Measurements from ENCODE around the gene LY6G5C. TPM values are rescaled to one million over a fixed set of nuclear protein-coding genes. Genes with fewer than 3 reads are reported as not detected.

LY6G5C gene
- total RNA-seq, 3 donors from 2014 or later: 1.7 to 4.2 (median 2.1) TPM

DNA sequence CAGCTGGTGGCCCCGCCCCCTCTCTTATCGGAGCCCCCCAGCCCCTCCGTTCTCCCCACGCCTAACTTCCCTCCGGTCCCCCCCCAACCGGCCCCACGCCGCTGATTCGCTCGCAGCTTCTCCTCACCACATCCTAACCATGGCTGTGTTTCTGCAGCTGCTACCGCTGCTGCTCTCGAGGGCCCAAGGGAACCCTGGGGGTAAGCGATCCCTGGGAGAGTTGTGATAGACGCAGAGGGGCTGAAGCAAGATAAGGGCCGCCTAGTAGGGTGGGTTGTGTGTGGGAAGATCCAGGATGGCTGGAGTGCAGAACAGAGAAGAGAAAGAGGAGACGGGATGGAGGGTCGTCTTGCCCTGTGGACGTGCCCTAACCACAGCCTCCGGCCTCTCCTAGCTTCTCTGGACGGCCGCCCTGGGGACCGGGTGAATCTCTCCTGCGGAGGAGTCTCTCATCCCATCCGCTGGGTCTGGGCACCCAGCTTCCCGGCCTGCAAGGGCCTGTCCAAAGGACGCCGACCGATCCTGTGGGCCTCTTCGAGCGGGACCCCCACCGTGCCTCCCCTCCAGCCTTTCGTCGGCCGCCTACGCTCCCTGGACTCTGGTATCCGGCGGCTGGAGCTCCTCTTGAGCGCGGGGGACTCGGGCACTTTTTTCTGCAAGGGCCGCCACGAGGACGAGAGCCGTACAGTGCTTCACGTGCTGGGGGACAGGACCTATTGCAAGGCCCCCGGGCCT, 42.5 kb upstream of the LY6G5C start, which contains the start of gene MPIG6B:
Gene MPIG6B, plus strand, starts transcription at position 129 of the 735 bp plus-strand sequence. Its CDS starts 11 bp downstream, at position 140.
- Histone ChIP-seq H3K4me1 (ENCODE audit: low read depth) (peaks cover 23% of the 10 kb centered on the region), H3K4me3 (no peak within 1 kb of the TSS), H3K9me3 (no peaks in the 10 kb centered on the region), H3K36me3 (ENCODE audit: low read depth) (no peaks in the 10 kb centered on the region)
- intact Hi-C loops (cut with DNase I, micrococcal nuclease): no loop called here
- DNase-seq: no peak
- TF ChIP-seq, protein P1, sequence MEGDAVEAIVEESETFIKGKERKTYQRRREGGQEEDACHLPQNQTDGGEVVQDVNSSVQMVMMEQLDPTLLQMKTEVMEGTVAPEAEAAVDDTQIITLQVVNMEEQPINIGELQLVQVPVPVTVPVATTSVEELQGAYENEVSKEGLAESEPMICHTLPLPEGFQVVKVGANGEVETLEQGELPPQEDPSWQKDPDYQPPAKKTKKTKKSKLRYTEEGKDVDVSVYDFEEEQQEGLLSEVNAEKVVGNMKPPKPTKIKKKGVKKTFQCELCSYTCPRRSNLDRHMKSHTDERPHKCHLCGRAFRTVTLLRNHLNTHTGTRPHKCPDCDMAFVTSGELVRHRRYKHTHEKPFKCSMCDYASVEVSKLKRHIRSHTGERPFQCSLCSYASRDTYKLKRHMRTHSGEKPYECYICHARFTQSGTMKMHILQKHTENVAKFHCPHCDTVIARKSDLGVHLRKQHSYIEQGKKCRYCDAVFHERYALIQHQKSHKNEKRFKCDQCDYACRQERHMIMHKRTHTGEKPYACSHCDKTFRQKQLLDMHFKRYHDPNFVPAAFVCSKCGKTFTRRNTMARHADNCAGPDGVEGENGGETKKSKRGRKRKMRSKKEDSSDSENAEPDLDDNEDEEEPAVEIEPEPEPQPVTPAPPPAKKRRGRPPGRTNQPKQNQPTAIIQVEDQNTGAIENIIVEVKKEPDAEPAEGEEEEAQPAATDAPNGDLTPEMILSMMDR (IDR thresholded peaks at IDR 0.05): no peak
- ATAC-seq: no peak

- H3K4me3 ChIP-seq: no peak overlapping the region
- TF ChIP-seq, protein P1 (IDR thresholded peaks at IDR 0.05): no peak
- ATAC-seq (peak; percentile 4), DNase-seq (no peak)
- intact Hi-C loops (cut with DNase I, micrococcal nuclease): no loop called here
- H3K9me3 ChIP-seq: no peaks in the 10 kb centered on the region
- peaks cover 25% of the 10 kb centered on the region for H3K4me1 ChIP-seq (ENCODE audit: low read depth)
- H3K36me3 ChIP-seq (ENCODE audit: low read depth): no peaks in the 10 kb centered on the region
Measured at GRCh38 chr6:31722173-31722572, 41.3 kb upstream of the LY6G5C start.

DNA sequence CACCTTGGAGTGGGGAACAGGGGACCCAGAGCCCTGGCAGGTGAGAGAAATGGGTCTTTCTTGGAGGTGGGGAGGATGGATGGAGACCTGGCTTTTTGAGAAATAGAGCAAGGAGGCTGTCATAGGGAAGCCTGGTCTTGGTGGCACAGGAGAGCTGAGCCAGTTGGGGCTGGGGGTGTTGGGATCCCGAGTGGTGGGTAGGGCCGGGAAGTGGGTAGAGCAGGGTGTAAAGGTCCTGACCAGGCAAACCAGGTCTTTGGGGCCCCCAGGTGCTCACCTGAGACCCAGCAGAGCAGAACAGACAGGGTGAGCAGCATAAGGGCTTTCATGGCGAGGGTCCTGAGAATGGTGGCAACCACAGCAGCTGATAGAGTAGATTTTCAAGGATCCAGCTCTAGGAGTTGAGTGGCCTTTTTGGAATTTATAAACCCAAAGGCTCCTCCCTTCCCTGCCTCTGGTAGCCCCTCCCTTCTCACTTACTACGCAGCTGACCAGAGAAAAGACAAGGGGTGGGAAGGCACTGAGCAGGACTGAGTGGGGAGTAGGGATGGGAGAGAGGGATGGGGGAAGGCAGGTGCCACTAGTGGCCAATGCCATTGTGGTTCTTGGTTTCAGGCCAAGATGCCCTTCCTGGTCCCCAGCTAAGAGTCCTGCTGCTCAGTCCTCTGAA, 40.6 kb upstream of the LY6G5C start, which contains the start of gene LY6G6C:
Gene LY6G6C, minus strand, starts transcription at position 396 of the 670 bp plus-strand sequence. Its CDS starts 67 bp downstream, at position 329.
- peaks cover 21% of the 10 kb centered on the region for H3K4me1 ChIP-seq (ENCODE audit: low read depth)
- H3K4me3 ChIP-seq: no peak within 1 kb of the TSS
- intact Hi-C loops (cut with DNase I, micrococcal nuclease): no loop called here
- H3K36me3 ChIP-seq (ENCODE audit: low read depth): no peaks in the 10 kb centered on the region
- TF ChIP-seq, protein P1 (IDR thresholded peaks at IDR 0.05): no peak
- DNase-seq (no peak), ATAC-seq (no peak)
- no peaks in the 10 kb centered on the region for H3K9me3 ChIP-seq

DNA sequence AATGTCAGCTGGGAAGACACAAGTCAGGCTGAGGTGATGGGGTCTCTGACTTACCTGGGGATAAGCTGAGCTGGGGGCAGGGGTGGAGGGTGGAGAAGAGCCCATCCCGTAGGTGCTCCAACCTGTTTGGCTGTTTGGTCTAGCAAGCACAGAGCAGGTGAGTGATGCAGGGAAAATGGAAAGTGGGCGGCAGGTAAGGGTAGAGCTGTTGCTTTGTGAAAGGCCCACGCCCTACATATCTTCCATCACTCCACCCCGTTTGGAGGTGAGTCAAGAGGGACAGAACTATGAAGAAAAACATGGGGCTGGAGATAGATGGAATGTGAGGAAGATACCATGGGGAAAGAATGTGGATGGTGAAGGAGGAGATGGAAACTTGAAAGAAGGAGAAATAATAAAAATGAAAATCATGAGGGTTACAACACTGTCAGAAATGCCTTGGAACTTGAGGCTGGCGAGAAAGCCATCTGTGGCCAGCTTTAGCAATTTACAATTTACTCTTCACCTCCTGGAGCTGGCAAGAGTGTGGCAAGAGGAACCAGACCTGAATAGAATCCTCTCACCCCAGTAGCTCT, 39.4 kb upstream of the LY6G5C start:
- intact Hi-C loops (cut with DNase I, micrococcal nuclease): no loop called here
- TF ChIP-seq, protein P1 (IDR thresholded peaks at IDR 0.05): no peak
- H3K4me3 ChIP-seq: no peak overlapping the region
- H3K9me3 ChIP-seq: no peaks in the 10 kb centered on the region
- ATAC-seq (peak; percentile 6), DNase-seq (no peak)
- peaks cover 16% of the 10 kb centered on the region for H3K4me1 ChIP-seq (ENCODE audit: low read depth)
- H3K36me3 ChIP-seq (ENCODE audit: low read depth): no peaks in the 10 kb centered on the region

DNA sequence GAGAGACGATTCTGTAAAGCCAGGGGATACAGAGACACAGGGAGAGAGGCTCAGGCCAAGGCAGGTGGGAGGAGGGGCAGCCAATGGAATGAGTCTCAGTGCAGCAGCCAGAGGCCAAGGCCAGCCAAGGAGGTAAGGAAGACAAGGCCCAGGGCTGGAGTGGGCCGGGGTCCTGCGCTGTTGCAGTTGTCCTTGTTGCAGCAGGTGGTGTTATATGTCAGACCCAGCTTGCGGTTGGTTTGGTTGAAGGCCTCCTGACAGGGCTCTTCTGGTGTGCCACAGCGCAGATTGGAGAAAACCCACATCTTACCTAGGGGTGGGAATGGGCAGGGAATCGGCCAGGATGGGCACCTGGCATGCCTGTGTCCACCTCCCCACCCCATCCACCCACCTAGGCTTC, 38.1 kb upstream of the LY6G5C start:
- Histone ChIP-seq H3K36me3 (ENCODE audit: low read depth) (no peaks in the 10 kb centered on the region), H3K4me3 (no peak overlapping the region), H3K4me1 (ENCODE audit: low read depth) (peaks cover 21% of the 10 kb centered on the region), H3K9me3 (no peaks in the 10 kb centered on the region)
- ATAC-seq (no peak), DNase-seq (no peak)
- TF ChIP-seq, protein P1 (IDR thresholded peaks at IDR 0.05): no peak
- intact Hi-C loops (cut with DNase I, micrococcal nuclease): no loop called here
